NCI-H1092 treated with DMSO at 0.1 percent for 48 hours (cell line): ENCODE data around the gene GAD1.

Experiments used
- DNase-seq: peaks from one replicate; lab custom pipeline; 2025; lab: John Stamatoyannopoulos, UW

Gene GAD1

GRCh38 chr2:170818036-170818751, 1.5 kb downstream of the GAD1 start:
- DNase-seq: no peak

- DNase-seq: no peak
Observed at GRCh38 chr2:170818752-170819470, 2.2 kb downstream of the GAD1 start.

GRCh38 chr2:170819680-170820664, 3.3 kb downstream of the GAD1 start:
- no peak for DNase-seq

GRCh38 chr2:170820757-170821530, 4.3 kb downstream of the GAD1 start:
- no peak for DNase-seq

- no peak for DNase-seq
Observed at GRCh38 chr2:170821531-170822289, 5.0 kb downstream of the GAD1 start.

- no peak for DNase-seq
Observed at GRCh38 chr2:170822290-170823087, 5.8 kb downstream of the GAD1 start.

- no peak for DNase-seq
Observed at GRCh38 chr2:170823088-170823897, 6.6 kb downstream of the GAD1 start.

GRCh38 chr2:170823898-170824215, 7.2 kb downstream of the GAD1 start:
- DNase-seq: no peak

- DNase-seq: no peak
Observed at GRCh38 chr2:170824526-170825015, 7.9 kb downstream of the GAD1 start.

- DNase-seq: no peak
Observed at GRCh38 chr2:170827841-170828532, 11.3 kb downstream of the GAD1 start.

- no peak for DNase-seq
Observed at GRCh38 chr2:170828533-170828916, 11.8 kb downstream of the GAD1 start.

- no peak for DNase-seq
Observed at GRCh38 chr2:170829036-170829435, 12.3 kb downstream of the GAD1 start.

GRCh38 chr2:170830166-170830565, 13.5 kb downstream of the GAD1 start:
- DNase-seq: no peak

GRCh38 chr2:170831115-170831514, 14.4 kb downstream of the GAD1 start:
- no peak for DNase-seq

- DNase-seq: no peak
Observed at GRCh38 chr2:170836027-170836426, 19.3 kb downstream of the GAD1 start.

- DNase-seq: no peak
Observed at GRCh38 chr2:170840717-170841210, 24.1 kb downstream of the GAD1 start.

- DNase-seq: no peak
Observed at GRCh38 chr2:170842785-170843184, 26.1 kb downstream of the GAD1 start.

- no peak for DNase-seq
Observed at GRCh38 chr2:170843656-170844055, 27.0 kb downstream of the GAD1 start.
